ENCODE results near the gene RADX. TPM values are rescaled to one million over a fixed set of nuclear protein-coding genes. Genes with fewer than 3 reads are reported as not detected.

Gene RADX
- total and polyA plus RNA-seq, 2 of the 13 experiments (the other 11 are each of a cell fraction or from before 2014, with no cell fraction given): 1.1 to 2.7 TPM

- Histone ChIP-seq H2AFZ (ENCODE audit: low read length) (no peak overlapping the region), H3K79me2 (ENCODE audit: insufficient read depth, low read length) (no peaks in the 10 kb centered on the region), H4K20me1 (ENCODE audit: insufficient read depth, low read length) (no peaks in the 10 kb centered on the region), H3K4me2 (ENCODE audit: low read depth, low read length) (no peak overlapping the region), H3K27me3 (ENCODE audit: control insufficient read depth in 1 of 2, insufficient read depth in 2 of 2, low read length in 2 of 2) (no peaks in the 10 kb centered on the region), H3K4me1 (ENCODE audit: insufficient read depth, low read length) (no peaks in the 10 kb centered on the region), H3K9me3 (ENCODE audit: low read length) (no peaks in the 10 kb centered on the region), H3K36me3 (replicated peaks in 1 of 2; ENCODE audit: control insufficient read depth in 1 of 2, insufficient read depth in 2 of 2, low read length in 2 of 2) (no peaks in the 10 kb centered on the region), H3K27ac (ENCODE audit: extremely low read length, insufficient read depth, low read length) (no peak overlapping the region), H3K4me3 (replicated peaks in 1 of 3; ENCODE audit: insufficient read depth in 1 of 3, low read depth in 2 of 3, low read length in 3 of 3) (no peak overlapping the region), H3K9ac (ENCODE audit: insufficient read depth, low read depth, low read length) (no peak overlapping the region)
- DNase-seq (ENCODE audit: low spot score) (no peak), ATAC-seq (no peak), FAIRE-seq (no peak)
- BruUV-seq (replicated peaks): no TSS peak
- ChIA-PET CTCF (ENCODE audit: low intra/inter-chr PET ratio, low total read pairs) (no interaction called here), POLR2A (no interaction called here)
- in situ Hi-C loops (cut with HindIII; ENCODE audit: extremely low pct_ligation_motif_present, low pct_unique_long_range_greater_than_20kb): no loop called here
- intact Hi-C loops (cut with micrococcal nuclease; ENCODE audit: unreplicated experiment): no loop called here
- 35% methylated on average over 2 of the region's 2 CpGs for WGBS (ENCODE audit: low lambda C conversion rate)
- TF ChIP-seq ZNF570 (CRISPR knock-in tag; IDR thresholded peaks at IDR 0.05; ENCODE audit: borderline replicate concordance) (no peak), IKZF1 (IDR thresholded peaks at IDR 0.05) (no peak), KLF15 (CRISPR knock-in tag; IDR thresholded peaks at IDR 0.05; ENCODE audit: borderline replicate concordance) (no peak), ZNF101 (CRISPR knock-in tag; IDR thresholded peaks at IDR 0.05; ENCODE audit: borderline replicate concordance, low read depth) (no peak), ELF1 (CRISPR knock-in tag; IDR thresholded peaks at IDR 0.05) (no peak), ZIK1 (CRISPR knock-in tag; IDR thresholded peaks at IDR 0.05; ENCODE audit: borderline replicate concordance, low read depth) (no peak), ZNF703 (CRISPR knock-in tag; IDR thresholded peaks at IDR 0.05; ENCODE audit: borderline replicate concordance) (no peak), XRCC5 (optimal IDR thresholded peaks at IDR 0.05; ENCODE audit: low read length) (no peak), ZHX1 (CRISPR knock-in tag; IDR thresholded peaks at IDR 0.05; ENCODE audit: low read depth) (no peak), RFXANK (CRISPR knock-in tag; IDR thresholded peaks at IDR 0.05) (no peak), CSRNP1 (CRISPR knock-in tag; IDR thresholded peaks at IDR 0.05) (no peak), PAXIP1 (CRISPR knock-in tag; conservative IDR thresholded peaks at IDR 0.05) (no peak)
Measured at GRCh38 chrX:106585478-106585877, 26.3 kb upstream of the RADX start.
